Measurements from ENCODE around the gene C9orf40.

The C9orf40 gene

DNA sequence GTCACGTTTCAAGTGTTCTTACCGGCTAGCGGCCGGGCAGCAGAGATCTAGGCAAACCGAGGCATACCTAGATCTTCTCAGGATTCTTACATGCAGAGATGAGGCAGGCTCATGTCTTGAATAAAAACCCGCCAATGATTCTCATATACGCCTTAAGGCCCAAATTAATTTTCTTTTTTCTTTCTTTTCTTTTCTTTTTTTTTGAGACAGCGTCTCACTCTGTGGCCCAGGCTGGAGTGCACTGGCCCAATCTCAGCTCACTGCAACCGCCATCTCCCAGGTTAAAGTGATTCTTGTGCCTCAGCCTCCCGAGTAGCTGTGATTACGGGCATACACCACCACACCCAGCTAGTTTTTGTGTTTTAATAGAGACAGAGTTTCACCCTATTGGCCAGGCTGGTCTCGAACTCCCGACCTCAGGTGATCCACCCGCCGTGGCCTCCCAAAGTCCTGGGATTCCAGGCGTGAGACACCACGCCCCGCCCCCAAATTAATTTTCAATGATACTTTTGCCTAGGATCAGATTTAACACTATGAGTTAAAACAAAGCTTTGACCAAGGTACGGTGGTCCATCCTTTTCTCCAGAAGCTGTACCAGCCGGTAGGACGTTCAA lies 1.5 kb downstream of the C9orf40 start:
- Histone ChIP-seq H3K4me1 (ENCODE audit: control insufficient read depth in 1 of 2, insufficient read depth in 1 of 2, low read depth in 1 of 2, low read length in 1 of 2) (peaks cover 9 to 21% of the 10 kb centered on the region in 2 experiments), H3K36me3 (no peaks in the 10 kb centered on the region), H3K27ac (peak overlapping the region; percentile 88), H3K27me3 (no peaks in the 10 kb centered on the region), H3K9me3 (no peaks in the 10 kb centered on the region), H3K4me3 (ENCODE audit: low read depth in 1 of 2, low read length in 1 of 2) (peak overlapping the region; percentile 96 to 98)
- TF ChIP-seq, protein P1, sequence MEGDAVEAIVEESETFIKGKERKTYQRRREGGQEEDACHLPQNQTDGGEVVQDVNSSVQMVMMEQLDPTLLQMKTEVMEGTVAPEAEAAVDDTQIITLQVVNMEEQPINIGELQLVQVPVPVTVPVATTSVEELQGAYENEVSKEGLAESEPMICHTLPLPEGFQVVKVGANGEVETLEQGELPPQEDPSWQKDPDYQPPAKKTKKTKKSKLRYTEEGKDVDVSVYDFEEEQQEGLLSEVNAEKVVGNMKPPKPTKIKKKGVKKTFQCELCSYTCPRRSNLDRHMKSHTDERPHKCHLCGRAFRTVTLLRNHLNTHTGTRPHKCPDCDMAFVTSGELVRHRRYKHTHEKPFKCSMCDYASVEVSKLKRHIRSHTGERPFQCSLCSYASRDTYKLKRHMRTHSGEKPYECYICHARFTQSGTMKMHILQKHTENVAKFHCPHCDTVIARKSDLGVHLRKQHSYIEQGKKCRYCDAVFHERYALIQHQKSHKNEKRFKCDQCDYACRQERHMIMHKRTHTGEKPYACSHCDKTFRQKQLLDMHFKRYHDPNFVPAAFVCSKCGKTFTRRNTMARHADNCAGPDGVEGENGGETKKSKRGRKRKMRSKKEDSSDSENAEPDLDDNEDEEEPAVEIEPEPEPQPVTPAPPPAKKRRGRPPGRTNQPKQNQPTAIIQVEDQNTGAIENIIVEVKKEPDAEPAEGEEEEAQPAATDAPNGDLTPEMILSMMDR (IDR thresholded peaks at IDR 0.05) = no peak

DNA sequence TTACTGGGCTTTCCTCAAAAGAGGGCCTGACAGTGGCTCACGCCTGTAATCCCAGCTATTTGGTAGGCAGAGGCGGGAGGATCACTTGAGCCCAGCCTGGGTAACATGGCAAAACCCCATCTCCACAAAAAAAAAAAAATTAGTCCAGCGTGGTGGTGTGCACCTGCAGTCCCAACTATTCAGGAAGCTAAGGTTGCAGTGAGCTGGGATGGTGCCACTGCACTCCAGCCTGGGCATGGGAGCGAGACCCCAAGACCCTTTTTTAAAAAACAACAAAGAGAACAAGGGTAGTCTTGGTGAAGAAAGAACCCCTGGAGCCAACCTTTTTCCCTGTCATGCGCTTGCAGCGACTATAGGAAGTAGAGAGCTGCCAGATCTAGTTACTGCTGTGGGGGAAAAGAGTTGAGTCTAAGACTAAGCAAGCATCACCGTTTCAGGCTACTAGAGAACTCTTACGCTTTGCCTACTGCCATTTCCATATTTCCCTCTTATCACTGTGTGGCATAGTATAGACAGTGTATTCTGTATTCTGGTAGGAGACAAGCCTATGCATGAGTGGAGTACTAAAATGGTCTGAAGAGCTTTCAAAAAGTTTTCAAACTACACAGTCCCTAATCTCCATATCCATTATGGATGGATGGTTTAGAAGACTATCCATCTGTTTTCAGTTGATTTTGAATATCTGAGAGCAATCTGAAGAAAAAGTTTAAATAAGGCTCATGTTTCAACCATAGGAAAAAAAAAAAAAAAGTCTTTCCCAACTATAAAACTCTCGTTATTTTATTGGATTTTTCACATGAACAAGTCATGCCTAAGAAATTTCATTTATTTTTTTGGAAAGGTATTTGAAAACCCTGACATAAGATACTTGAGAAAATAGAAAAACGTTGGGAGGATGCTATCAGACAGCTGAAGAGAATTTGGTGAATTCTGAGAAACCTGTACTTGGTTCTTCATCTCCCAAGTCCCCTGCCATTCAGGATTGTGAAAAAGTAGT lies 2.6 kb downstream of the C9orf40 start:
- TF ChIP-seq, protein P1 (IDR thresholded peaks at IDR 0.05) = no peak
- no peaks in the 10 kb centered on the region for H3K9me3 ChIP-seq
- H3K27me3 ChIP-seq = no peaks in the 10 kb centered on the region
- no peaks in the 10 kb centered on the region for H3K36me3 ChIP-seq
- H3K27ac ChIP-seq = no peak overlapping the region
- H3K4me1 ChIP-seq (ENCODE audit: control insufficient read depth in 1 of 2, insufficient read depth in 1 of 2, low read depth in 1 of 2, low read length in 1 of 2) = peaks cover 9 to 21% of the 10 kb centered on the region in 2 experiments
- no peak overlapping the region for H3K4me3 ChIP-seq (ENCODE audit: low read depth in 1 of 2, low read length in 1 of 2)

DNA sequence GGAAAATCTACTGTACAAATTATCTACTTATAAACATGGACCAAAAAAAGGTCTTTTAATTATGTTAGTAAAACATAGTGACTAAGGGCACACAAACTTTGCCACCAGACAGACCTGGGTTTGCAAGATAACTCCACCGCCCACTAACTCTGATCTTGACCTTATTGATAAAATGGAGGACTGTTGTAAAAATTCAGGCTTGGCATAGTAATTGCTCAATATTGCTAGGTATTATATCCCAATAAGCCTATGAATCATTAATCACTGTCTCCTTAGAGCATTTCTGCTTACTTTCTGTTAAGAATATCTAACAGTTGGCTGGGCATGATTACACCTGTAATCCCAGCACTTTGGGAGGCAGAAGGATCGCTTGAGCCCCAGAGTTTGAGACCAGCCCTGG lies 3.8 kb downstream of the C9orf40 start:
- peaks cover 9 to 21% of the 10 kb centered on the region in 2 experiments for H3K4me1 ChIP-seq (ENCODE audit: control insufficient read depth in 1 of 2, insufficient read depth in 1 of 2, low read depth in 1 of 2, low read length in 1 of 2)
- no peaks in the 10 kb centered on the region for H3K27me3 ChIP-seq
- no peaks in the 10 kb centered on the region for H3K9me3 ChIP-seq
- H3K36me3 ChIP-seq = no peaks in the 10 kb centered on the region
- TF ChIP-seq, protein P1 (IDR thresholded peaks at IDR 0.05) = no peak
- H3K4me3 ChIP-seq (ENCODE audit: low read depth in 1 of 2, low read length in 1 of 2) = no peak overlapping the region
- H3K27ac ChIP-seq = no peak overlapping the region

DNA sequence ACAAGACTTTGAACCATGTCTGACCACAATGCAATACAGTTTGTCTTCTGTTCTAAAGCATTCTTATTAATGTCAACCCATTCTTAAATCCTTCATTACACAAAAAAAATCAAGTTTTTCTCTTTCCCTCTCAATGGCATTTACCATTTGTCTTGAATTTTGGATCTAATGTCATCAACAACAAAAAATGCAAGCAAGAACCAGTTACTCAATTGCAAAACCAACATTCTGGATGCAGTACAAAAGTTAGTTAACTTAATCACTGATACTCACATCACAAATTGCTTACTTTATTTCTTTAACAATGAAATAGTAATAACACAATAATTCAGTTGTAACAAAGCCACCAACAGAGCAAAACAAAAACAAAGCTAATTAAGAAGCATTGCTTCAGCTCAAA lies 6.0 kb downstream of the C9orf40 start:
- Histone ChIP-seq H3K9me3 (no peaks in the 10 kb centered on the region), H3K27ac (no peak overlapping the region), H3K4me1 (ENCODE audit: control insufficient read depth in 1 of 2, insufficient read depth in 1 of 2, low read depth in 1 of 2, low read length in 1 of 2) (peaks cover 9 to 16% of the 10 kb centered on the region in 2 experiments), H3K27me3 (no peaks in the 10 kb centered on the region), H3K36me3 (no peaks in the 10 kb centered on the region), H3K4me3 (ENCODE audit: low read depth in 1 of 2, low read length in 1 of 2) (no peak overlapping the region)
- TF ChIP-seq, protein P1 (IDR thresholded peaks at IDR 0.05) = no peak

DNA sequence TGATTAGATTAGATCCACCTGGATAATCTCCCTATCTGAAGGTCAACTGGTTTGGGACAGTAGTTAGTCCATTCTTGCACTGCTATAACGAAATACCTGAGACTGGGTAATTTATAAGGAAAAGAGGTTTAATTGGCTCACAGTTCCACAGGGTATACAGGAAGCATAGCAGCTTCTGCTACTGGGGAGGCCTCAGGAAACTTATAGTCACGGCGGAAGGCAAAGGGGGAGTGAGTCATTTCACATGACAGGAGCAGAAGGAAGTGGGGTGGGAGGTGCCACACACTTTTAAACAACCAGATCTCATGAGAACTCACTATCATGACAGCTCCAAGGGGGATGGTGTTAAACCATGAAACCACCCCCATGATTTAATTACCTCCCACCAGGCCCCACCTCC lies 9.9 kb downstream of the C9orf40 start:
- Histone ChIP-seq H3K9me3 (no peaks in the 10 kb centered on the region), H3K4me3 (ENCODE audit: low read depth in 1 of 2, low read length in 1 of 2) (no peak overlapping the region), H3K27ac (peak overlapping the region; percentile 24), H3K36me3 (no peaks in the 10 kb centered on the region), H3K4me1 (ENCODE audit: control insufficient read depth in 1 of 2, insufficient read depth in 1 of 2, low read depth in 1 of 2, low read length in 1 of 2) (no peaks in the 10 kb centered on the region), H3K27me3 (peaks cover 7% of the 10 kb centered on the region)
- TF ChIP-seq, protein P1 (IDR thresholded peaks at IDR 0.05) = no peak
